Liver (tissue), 9 donors: ENCODE data around the gene WIPF1. TPM values are rescaled to one million over a fixed set of nuclear protein-coding genes. Genes with fewer than 3 reads are reported as not detected.
A peak's percentile ranks its signal among the peaks of the same experiment; 100 is the strongest.

Source experiments
- DNase-seq: peaks from one replicate; pipeline ENCODE4 v3.0.0-alpha.2; 2017; ENCODE audit warnings: low spot score
- H3K27ac ChIP-seq, 2 donors: one replicate each; pipeline ENCODE4 v1.7.0; 2013; ENCODE audit warnings: inconsistent platforms in 2 of 2, low read length in 2 of 2, control low read depth in 1 of 2, low read depth in 1 of 2, mild to moderate bottlenecking in 1 of 2
- H3K27me3 ChIP-seq, 4 donors: one replicate each; pipeline versions ENCODE4 v1.6.1 to v1.7.0; 2013; ENCODE audit warnings: low read length in 3 of 4, inconsistent platforms in 1 of 4, mild to moderate bottlenecking in 1 of 4, moderate library complexity in 1 of 4; ENCODE audit not compliant: control insufficient read depth in 4 of 4, insufficient read depth in 4 of 4
- H3K36me3 ChIP-seq, 4 donors: one replicate each; pipeline versions ENCODE4 v1.6.1 to v1.7.0; 2013; ENCODE audit warnings: low read length in 3 of 4, mild to moderate bottlenecking in 3 of 4, low read depth in 1 of 4, moderate library complexity in 1 of 4; ENCODE audit not compliant: control insufficient read depth in 4 of 4, insufficient read depth in 3 of 4
- H3K4me1 ChIP-seq, 4 donors: one replicate each; pipeline versions ENCODE4 v1.6.1 to v1.7.0; 2013; ENCODE audit warnings: low read length in 3 of 4, mild to moderate bottlenecking in 3 of 4, moderate library complexity in 1 of 4; ENCODE audit not compliant: control insufficient read depth in 4 of 4, insufficient read depth in 4 of 4
- H3K4me3 ChIP-seq, 3 donors: one replicate each; pipeline versions ENCODE4 v1.6.1 to v1.7.0; 2013; ENCODE audit warnings: low read length in 3 of 3, control low read depth in 1 of 3, low read depth in 1 of 3, mild to moderate bottlenecking in 1 of 3
- H3K9ac ChIP-seq, 2 donors: one replicate each; pipeline ENCODE4 v1.7.0; 2013; ENCODE audit warnings: low read length in 2 of 2, mild to moderate bottlenecking in 2 of 2, moderate library complexity in 2 of 2, control low read depth in 1 of 2, low read depth in 1 of 2
- H3K9me3 ChIP-seq, 4 donors: one replicate each; pipeline versions ENCODE4 v1.6.1 to v1.7.0; 2013; ENCODE audit warnings: low read length in 3 of 4; ENCODE audit not compliant: control insufficient read depth in 4 of 4
- EGR1 ChIP-seq, 2 donors: IDR thresholded peaks; 2 replicates each; pipeline ENCODE4 v1.6.1; 2016 to 2018; ENCODE audit warnings: antibody characterized with exemption in 2 of 2, low read depth in 2 of 2
- FOXA1 ChIP-seq: IDR thresholded peaks from 2 replicates; pipeline ENCODE4 v1.6.1; 2016; ENCODE audit warnings: antibody characterized with exemption
- FOXA2 ChIP-seq: IDR thresholded peaks from 2 replicates; pipeline ENCODE4 v1.6.1; 2016; ENCODE audit warnings: antibody characterized with exemption
- GABPA ChIP-seq, 2 donors: IDR thresholded peaks in 1 of 2; conservative IDR thresholded peaks in 1 of 2; 2 replicates each; pipeline ENCODE4 v1.6.1; 2016; ENCODE audit warnings: antibody characterized with exemption in 2 of 2, mild to moderate bottlenecking in 1 of 2, moderate library complexity in 1 of 2
- HNF4A ChIP-seq, 2 donors: conservative IDR thresholded peaks; 2 replicates each; pipeline ENCODE4 v1.6.1; 2016; ENCODE audit warnings: antibody characterized with exemption in 2 of 2, mild to moderate bottlenecking in 2 of 2
- HNF4G ChIP-seq: IDR thresholded peaks from 2 replicates; pipeline ENCODE4 v1.6.1; 2016; ENCODE audit warnings: antibody characterized with exemption
- JUND ChIP-seq, 2 donors: IDR thresholded peaks; 2 replicates each; pipeline ENCODE4 v1.6.1; 2016; ENCODE audit warnings: antibody characterized with exemption in 2 of 2
- NR2F2 ChIP-seq: IDR thresholded peaks from 2 replicates; pipeline ENCODE4 v1.6.1; 2016; ENCODE audit warnings: antibody characterized with exemption
- RAD21 ChIP-seq, 2 donors: IDR thresholded peaks; 2 replicates each; pipeline ENCODE4 v1.6.1; 2016; ENCODE audit warnings: antibody characterized with exemption in 2 of 2, mild to moderate bottlenecking in 2 of 2
- RXRA ChIP-seq, 2 donors: IDR thresholded peaks; 2 replicates each; pipeline ENCODE4 v1.6.1; 2017 to 2018; ENCODE audit warnings: antibody characterized with exemption in 2 of 2, mild to moderate bottlenecking in 1 of 2
- SP1 ChIP-seq: IDR thresholded peaks from 2 replicates; pipeline ENCODE4 v1.6.1; 2018; ENCODE audit warnings: antibody characterized with exemption, mild to moderate bottlenecking
- TAF1 ChIP-seq: conservative IDR thresholded peaks from 2 replicates; pipeline ENCODE4 v1.6.1; 2016; ENCODE audit warnings: antibody characterized with exemption, mild to moderate bottlenecking
- YY1 ChIP-seq: IDR thresholded peaks from 2 replicates; pipeline ENCODE4 v1.6.1; 2016; ENCODE audit warnings: antibody characterized with exemption, mild to moderate bottlenecking
- WGBS: extraction: QIAGEN DNeasy Blood & Tissue Kit; methylation state at CpG from one replicate; pipeline ENCODE4 v1.1.7; 2013; 5-methylcytosine and 5-hydroxymethylcytosine counted together
- polyA plus RNA-seq, 2 donors: library from polyadenylated mRNA; stranded (reverse) in 1 of 2; unstranded in 1 of 2; fragments of 200-250 nt in 1 of 2; fragments of >200 nt in 1 of 2; fragmentation: Nextera tagmentation in 1 of 2; extraction: Ambion mirVana in 1 of 2; gene quantifications; one replicate each; pipeline versions ENCODE4 v1.2.1 to v1.2.3, GENCODE V29; 2013 to 2015
- total RNA-seq, 2 donors: library from RNA; depleted of rRNA; stranded (reverse); fragments of >200 nt; gene quantifications; one replicate each; pipeline ENCODE4 v1.2.3, GENCODE V29; 2014
- TF ChIP-seq, protein P1 (sequence below): IDR thresholded peaks from 2 replicates; pipeline ENCODE4 v1.6.1; 2016; ENCODE audit warnings: antibody characterized with exemption
- TF ChIP-seq, protein P2 (sequence below): fragments of 150-350 bp; IDR thresholded peaks from 2 replicates; pipeline ENCODE4 v1.5.1; 2017; ENCODE audit warnings: improper control_type of control experiment, low read depth, low read length; ENCODE audit not compliant: missing input control
- TF ChIP-seq, protein P3 (sequence below): IDR thresholded peaks from 2 replicates; pipeline ENCODE4 v1.6.1; 2016; ENCODE audit warnings: antibody characterized with exemption, mild to moderate bottlenecking
- TF ChIP-seq, protein P4 (sequence below): IDR thresholded peaks from 2 replicates; pipeline ENCODE4 v1.6.1; 2016; ENCODE audit warnings: antibody characterized with exemption
- TF ChIP-seq, protein P5 (sequence below): IDR thresholded peaks from 2 replicates; pipeline ENCODE4 v1.6.1; 2016; ENCODE audit warnings: antibody characterized with exemption
- donor health status: healthy.
- donor health status: healthy.
- donor health status: healthy.
- donor health status: healthy.
- donor health status: healthy.

WIPF1 gene
- total and polyA plus RNA-seq, 4 donors = 4.7 to 7.7 (median 6.3) TPM

DNA sequence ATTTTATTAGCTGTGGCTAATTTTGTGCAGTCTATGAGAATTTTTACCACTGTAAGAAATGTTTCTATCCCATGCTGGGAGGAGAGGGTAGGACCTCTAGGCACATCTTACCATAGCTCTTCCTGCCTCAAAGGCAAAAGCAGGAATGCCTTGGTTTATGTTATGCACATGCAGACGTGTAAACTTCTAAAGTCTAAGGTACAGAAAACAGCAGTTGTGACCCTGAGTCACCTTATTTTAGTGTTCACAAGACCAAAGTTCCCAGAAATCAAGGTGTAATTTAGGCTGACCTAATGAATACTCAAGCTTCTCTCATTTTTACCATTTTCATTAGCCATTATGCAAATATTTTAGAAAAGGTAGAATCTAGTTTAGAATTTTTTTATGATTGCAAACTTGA is 15.4 kb upstream of the WIPF1 start:
- peaks cover 8 to 43% (median 28%) of the 10 kb centered on the region in 4 donors for H3K4me1 ChIP-seq
- no peak overlapping the region for H3K27ac ChIP-seq

More for the DNA sequence above, 15.4 kb upstream of the WIPF1 start:
- H3K9me3 ChIP-seq = no peaks in the 10 kb centered on the region
- no peaks in the 10 kb centered on the region for H3K27me3 ChIP-seq
- TF ChIP-seq EGR1 (IDR thresholded peaks at IDR 0.05; ENCODE audit: low read depth in 2 of 2) = no peak
- peak; percentile 25 to 65 for TF ChIP-seq RXRA (IDR thresholded peaks at IDR 0.05)
- TF ChIP-seq JUND (IDR thresholded peaks at IDR 0.05) = peak in 1 of 2 donors; percentile 39
- TF ChIP-seq FOXA2 = peak; percentile 13
- TF ChIP-seq, protein P1, sequence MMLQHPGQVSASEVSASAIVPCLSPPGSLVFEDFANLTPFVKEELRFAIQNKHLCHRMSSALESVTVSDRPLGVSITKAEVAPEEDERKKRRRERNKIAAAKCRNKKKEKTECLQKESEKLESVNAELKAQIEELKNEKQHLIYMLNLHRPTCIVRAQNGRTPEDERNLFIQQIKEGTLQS = no peak
- TF ChIP-seq SP1 = peak; percentile 13
- TF ChIP-seq NR2F2 = no peak
- TF ChIP-seq GABPA (IDR thresholded peaks at IDR 0.05 in 1 of 2, conservative IDR thresholded peaks at IDR 0.05 in 1 of 2) = no peak
- TF ChIP-seq HNF4A (conservative IDR thresholded peaks at IDR 0.05) = peak; percentile 57 to 77
- no peak for TF ChIP-seq TAF1
- TF ChIP-seq YY1 = no peak
- TF ChIP-seq, protein P2, sequence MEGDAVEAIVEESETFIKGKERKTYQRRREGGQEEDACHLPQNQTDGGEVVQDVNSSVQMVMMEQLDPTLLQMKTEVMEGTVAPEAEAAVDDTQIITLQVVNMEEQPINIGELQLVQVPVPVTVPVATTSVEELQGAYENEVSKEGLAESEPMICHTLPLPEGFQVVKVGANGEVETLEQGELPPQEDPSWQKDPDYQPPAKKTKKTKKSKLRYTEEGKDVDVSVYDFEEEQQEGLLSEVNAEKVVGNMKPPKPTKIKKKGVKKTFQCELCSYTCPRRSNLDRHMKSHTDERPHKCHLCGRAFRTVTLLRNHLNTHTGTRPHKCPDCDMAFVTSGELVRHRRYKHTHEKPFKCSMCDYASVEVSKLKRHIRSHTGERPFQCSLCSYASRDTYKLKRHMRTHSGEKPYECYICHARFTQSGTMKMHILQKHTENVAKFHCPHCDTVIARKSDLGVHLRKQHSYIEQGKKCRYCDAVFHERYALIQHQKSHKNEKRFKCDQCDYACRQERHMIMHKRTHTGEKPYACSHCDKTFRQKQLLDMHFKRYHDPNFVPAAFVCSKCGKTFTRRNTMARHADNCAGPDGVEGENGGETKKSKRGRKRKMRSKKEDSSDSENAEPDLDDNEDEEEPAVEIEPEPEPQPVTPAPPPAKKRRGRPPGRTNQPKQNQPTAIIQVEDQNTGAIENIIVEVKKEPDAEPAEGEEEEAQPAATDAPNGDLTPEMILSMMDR = no peak
- TF ChIP-seq RAD21 (IDR thresholded peaks at IDR 0.05) = no peak
- TF ChIP-seq FOXA1 = peak; percentile 16
- TF ChIP-seq, protein P3, sequence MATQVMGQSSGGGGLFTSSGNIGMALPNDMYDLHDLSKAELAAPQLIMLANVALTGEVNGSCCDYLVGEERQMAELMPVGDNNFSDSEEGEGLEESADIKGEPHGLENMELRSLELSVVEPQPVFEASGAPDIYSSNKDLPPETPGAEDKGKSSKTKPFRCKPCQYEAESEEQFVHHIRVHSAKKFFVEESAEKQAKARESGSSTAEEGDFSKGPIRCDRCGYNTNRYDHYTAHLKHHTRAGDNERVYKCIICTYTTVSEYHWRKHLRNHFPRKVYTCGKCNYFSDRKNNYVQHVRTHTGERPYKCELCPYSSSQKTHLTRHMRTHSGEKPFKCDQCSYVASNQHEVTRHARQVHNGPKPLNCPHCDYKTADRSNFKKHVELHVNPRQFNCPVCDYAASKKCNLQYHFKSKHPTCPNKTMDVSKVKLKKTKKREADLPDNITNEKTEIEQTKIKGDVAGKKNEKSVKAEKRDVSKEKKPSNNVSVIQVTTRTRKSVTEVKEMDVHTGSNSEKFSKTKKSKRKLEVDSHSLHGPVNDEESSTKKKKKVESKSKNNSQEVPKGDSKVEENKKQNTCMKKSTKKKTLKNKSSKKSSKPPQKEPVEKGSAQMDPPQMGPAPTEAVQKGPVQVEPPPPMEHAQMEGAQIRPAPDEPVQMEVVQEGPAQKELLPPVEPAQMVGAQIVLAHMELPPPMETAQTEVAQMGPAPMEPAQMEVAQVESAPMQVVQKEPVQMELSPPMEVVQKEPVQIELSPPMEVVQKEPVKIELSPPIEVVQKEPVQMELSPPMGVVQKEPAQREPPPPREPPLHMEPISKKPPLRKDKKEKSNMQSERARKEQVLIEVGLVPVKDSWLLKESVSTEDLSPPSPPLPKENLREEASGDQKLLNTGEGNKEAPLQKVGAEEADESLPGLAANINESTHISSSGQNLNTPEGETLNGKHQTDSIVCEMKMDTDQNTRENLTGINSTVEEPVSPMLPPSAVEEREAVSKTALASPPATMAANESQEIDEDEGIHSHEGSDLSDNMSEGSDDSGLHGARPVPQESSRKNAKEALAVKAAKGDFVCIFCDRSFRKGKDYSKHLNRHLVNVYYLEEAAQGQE = no peak
- no peak for TF ChIP-seq HNF4G
- TF ChIP-seq, protein P4, sequence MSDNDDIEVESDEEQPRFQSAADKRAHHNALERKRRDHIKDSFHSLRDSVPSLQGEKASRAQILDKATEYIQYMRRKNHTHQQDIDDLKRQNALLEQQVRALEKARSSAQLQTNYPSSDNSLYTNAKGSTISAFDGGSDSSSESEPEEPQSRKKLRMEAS = peak; percentile 60
- TF ChIP-seq, protein P5, sequence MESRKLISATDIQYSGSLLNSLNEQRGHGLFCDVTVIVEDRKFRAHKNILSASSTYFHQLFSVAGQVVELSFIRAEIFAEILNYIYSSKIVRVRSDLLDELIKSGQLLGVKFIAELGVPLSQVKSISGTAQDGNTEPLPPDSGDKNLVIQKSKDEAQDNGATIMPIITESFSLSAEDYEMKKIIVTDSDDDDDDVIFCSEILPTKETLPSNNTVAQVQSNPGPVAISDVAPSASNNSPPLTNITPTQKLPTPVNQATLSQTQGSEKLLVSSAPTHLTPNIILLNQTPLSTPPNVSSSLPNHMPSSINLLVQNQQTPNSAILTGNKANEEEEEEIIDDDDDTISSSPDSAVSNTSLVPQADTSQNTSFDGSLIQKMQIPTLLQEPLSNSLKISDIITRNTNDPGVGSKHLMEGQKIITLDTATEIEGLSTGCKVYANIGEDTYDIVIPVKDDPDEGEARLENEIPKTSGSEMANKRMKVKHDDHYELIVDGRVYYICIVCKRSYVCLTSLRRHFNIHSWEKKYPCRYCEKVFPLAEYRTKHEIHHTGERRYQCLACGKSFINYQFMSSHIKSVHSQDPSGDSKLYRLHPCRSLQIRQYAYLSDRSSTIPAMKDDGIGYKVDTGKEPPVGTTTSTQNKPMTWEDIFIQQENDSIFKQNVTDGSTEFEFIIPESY = no peak
- no peak for DNase-seq
- WGBS = 0% methylated on average over 1 of the region's 1 CpG
- H3K4me3 ChIP-seq = no peak overlapping the region
- H3K9ac ChIP-seq = no peak overlapping the region
- no peaks in the 10 kb centered on the region for H3K36me3 ChIP-seq
